ENCODE measurements around the gene ESRRG.

The ESRRG gene

DNA sequence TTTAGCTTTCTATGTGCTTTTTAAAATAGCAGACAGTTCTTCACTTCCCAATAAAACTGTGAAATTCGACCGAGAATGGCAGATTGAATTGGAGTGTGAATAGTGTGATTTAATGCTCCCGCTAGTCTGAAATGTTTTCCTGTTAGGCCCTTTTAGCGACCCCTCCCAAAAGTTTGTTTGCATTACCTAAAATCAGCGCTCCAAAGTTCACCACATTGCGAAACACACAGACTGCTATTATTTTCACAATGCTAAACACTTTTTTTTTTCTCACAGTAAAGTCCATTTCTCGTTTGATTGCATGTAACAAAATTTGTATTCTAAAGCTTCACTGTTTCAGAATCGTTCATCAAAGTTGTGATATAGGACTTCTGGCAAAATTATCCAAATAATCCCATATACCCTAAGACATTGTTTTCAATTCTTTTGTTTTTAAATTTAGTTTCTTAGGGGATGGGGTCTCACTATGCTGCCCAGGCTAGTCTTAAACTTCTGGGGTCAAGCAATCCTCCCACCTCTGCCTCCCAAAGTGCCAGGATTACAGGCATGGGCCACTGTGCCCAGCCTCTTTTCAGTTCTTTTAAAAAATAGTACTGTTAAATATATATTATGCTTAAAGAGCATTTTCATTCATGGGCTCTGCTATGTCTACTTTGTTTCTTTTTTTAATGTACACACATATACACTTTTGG, 223.5 kb downstream of the ESRRG start:
- DNase-seq: no peak

DNA sequence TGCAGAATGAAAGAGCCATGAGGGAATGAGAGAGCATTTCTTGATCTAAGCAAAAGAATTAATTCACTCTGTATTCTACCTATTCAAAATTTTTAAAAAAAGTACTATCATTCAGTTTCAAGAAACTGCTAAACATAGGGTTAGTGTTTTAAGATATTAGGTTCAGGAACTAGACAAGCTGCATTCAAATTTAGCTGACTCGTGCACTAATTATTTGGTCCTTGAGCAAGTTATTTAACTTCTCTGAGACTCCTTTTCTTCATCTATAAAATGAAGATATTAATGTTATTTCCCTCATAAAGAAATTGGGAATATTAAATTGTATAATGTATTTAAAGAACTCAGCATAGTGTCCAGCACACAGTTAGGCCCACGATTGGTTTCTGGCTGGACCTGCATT, 225.0 kb downstream of the ESRRG start:
- DNase-seq: no peak

DNA sequence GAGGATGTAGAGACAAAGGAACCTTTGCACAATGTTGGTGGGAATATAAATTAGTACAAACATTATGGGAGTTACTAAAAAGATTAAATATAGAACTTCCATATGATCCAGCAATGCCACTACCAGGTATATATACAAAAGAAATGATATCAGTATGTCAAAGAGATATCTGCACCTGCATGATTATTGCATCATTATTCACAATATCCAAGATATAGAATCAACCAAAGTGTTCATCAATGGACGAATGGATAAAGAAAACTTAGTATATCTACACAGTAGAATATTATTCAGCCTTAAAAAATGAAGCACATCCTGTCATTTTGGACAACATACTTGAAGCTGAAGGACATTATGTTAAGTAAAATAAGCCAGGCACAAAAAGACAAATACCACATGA, 238.2 kb downstream of the ESRRG start:
- DNase-seq: no peak

DNA sequence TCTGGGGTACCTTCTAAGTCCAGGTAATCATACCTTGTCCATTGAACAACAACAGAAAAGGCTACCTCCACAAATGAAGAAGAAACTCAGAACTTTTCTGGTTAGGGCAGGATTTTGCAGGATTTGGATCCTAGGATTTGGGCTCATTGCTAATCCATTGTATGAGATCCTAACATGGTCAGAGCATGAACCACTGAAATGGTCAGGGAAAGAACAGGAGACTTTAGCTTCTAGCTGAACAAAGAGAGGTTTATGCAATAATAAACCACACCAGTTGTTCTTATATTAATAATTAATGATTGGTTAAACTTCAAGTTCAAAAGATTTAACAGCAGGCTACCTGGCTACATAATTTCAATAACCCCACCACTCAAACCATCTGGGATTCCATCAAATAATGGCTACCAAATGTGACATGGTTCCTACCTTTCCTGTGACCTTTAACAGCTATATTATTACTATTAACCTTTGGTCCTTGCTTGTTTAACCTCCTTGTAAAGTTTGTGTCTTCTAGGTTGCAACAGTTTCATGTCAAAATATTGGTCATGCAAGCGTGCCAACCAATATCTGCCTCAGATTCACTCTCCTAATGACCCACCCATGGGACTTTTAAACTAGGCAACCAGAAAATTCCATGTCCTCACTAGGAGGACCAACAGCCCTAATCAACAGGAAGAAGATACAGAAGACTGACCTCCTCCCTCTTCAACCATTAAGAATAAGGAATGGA, 239.4 kb downstream of the ESRRG start:
- no peak for DNase-seq

DNA sequence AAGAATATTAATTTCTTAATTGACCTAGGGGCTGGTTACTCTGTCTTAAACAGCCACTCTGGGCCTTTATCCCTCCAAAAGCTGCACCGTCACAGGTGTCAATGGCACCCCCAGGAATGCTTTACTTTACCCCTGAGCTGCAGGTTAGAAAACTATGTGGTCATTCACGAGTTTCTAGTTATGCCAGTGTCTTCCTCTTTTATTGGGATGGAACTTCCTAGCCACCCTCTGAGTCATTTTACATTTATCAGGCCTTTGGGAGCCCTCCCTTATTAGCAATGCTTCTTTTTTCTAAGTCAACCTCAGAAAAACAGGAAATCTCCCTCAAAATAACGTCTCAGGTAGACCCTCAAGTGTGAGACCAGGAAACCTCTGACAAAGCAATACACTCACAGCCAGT, 240.6 kb downstream of the ESRRG start:
- no peak for DNase-seq

DNA sequence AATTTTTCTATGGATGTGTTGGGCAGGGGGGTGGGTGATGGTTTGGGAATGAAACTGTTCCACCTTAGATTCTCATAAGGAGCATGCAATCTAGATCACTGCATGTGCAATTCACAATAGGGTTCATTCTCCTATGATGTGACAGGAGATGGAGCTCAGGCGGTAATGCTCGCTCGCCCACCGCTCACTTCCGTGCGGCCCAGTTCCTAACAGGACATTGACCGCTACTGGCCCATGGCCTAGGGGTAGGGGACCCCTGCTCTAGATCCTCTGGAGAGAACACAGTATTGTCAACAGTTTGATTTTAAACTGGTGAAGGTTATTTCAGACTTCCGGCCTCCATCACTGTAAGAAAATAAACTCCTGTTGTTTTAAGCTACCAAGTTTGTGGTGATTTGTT, 245.0 kb downstream of the ESRRG start:
- DNase-seq: no peak

DNA sequence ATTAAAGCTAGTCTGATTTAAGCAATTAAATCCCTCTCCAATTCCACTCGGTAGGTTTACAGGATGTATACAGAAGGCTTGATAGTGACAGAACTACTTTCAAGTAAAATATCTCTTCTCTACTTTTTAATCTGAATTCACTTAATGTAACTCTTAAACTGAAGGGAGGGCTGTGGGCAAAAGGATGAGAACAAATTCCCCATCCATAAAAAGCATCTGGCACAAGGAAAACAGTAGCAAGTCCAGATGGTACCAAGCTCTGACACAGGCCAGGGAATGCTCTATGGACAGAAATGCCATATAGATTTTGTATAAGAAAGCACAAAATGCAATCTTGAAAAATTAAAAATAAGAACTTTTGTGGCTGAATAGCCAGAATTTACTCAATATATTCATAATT, 246.9 kb downstream of the ESRRG start:
- no peak for DNase-seq

DNA sequence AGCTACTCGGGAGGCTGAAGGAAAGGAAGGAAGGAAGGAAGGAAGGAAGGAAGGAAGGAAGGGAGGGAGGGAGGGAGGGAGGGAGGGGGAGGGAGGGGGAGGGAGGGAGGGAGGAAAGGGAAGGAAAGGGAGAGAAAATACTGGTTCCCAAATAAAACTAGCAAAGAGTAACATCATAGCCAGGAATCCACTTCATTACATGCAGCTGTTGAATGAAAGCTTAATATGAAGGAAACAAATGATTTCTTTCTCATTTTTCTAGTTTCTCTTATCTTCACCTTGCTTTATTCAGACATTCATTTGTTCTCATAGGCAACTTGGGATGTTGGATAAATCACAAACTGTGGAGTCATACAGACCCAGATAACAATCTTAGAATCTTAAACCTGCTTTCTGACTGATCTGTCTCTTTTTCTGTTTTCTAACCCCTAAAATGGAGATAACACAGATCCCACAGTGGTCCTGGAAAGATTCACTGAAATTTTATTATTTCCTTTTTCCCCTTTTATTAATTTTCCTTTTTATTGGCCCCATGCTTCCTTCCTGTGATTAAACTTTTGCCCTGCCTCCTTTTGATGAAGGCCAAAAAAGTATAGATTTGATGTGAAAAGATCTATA, 247.5 kb downstream of the ESRRG start:
- DNase-seq: no peak

DNA sequence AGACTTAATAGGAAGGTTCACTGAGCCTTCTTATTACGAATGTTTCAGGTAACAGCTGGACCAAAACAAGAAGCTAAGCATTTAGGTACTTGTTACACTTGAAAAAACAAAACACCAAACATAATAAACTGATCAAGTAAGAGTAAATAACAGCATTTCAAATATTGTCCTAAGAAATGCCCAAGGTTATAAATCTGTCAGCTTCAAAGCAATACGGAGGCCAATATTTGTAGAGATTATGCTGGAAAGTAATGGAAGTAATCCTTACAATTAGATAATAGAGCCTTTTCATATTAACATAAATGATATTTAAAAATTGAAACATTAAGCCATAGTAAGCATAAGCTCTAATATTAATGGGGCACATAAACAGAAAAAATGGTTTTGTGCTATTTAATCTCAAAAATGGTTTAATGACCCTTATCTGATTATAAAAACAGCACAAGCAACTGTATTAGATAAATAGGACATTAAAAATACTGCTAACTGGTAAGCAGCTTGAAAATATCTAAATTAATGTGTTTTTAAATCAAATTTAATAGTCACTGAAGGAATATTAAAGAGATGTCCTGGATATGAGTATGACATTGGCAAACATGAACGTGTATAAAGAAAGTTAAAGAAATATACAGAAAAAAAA, 256.9 kb downstream of the ESRRG start:
- no peak for DNase-seq

DNA sequence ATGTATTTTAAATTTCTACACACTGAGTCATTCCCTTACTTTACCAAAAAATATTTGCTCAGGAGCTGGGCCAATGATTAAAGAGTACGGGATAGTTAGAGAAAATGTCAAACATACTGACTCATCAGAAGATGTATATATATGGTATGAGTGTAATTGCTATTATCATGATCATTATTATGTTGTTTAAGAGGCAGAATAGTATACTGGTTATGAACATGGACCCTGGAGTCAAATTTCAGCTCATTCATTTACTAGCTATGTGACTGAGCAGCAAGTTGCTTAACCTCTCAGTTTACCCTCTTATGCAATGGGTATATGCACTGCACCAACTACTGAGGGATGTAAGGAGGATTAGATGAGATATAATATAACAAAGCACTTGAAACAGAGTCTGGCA, 258.7 kb downstream of the ESRRG start:
- DNase-seq: no peak

DNA sequence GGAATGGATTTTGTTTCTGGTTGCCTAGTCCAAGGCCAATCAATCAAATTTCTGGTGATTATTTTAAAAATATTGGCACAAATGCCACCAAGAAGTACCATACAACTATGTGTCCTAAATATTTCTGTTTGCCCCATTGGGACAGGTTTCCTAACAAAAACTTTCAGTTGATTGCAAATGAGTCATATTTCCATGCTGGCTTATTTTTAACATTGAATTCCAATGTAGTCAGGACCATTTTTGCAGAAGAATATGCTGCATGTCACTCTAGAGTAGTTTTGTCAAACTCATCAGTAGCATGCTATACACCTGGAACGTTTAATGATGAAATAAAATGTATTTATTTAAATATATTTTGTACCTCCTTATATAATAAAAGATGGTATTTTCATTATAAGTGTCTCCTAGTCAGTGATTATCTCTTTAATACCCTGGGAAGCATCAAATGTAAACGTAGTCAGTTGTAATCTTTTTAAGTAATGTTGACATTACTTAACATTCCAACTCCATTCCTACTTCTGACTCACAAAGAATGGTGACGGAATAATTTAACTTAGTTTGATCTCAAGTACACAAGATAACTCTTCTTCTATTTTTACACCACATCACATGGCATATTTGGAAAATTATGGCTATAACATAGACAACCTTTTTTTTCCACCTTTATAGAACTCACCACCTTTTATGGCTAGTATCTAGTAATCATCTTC, 261.0 kb downstream of the ESRRG start:
- DNase-seq: no peak

DNA sequence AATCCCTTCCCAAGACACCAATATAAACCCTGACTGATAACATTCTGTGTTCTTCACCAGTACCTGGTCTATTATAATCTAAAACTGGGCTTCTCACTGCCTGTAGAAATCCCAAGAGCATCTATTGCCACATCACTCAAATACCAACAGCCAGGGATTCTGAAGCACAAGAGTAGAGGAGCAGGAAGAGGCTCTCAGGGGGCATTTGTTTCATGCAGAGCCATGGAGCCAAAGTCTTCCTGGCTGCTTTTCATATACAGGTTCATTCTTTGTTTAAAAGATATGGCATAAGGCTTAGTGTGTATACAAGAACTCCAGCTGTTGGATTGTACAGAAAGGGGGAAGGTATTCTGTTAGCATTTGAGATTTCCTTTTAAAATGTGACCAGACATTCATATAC, 261.8 kb downstream of the ESRRG start:
- no peak for DNase-seq

DNA sequence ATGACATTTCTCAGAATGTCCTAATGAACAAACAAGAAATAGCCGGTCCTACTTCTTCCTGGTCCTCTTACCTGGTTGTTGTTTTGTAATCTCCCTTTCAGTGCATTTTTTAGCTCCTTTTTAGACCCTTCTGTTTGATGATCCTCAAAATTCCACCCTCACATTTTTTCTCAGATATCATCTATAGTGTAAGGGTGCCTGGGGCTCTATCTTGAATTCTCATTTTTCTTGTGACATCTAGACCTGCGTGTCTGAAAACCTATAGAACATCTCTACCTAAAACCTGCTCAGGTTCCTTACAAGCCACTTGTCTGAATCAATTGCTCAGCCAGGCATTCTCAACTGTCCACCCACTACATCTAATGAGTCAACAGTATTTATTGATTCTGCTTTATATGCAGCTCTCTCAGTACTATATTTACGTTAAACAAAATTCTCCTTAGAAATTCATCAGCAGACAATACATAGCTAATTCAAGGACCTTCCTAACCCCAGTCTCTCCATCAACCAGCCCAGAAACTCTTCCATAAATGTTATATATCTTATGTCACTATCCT, 263.5 kb downstream of the ESRRG start:
- DNase-seq: no peak

DNA sequence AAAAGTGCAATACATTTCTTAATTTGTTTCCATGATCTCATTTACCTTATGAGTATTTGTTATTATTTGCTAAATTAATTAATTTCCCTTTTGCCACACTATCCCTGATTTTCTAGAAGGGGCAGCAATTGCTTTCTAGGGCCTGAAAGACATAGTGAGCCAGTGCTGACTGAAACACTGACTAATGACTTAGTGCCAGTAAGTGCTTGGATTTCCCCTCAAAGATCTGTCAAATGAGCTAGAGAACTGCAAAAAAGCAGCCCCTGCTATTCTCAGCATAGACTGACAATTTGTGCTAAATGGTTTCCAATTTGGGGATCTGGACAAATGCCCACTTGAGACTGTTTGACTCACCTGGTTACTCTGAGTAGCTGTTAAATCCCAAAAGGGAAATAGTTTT, 264.4 kb downstream of the ESRRG start:
- no peak for DNase-seq

DNA sequence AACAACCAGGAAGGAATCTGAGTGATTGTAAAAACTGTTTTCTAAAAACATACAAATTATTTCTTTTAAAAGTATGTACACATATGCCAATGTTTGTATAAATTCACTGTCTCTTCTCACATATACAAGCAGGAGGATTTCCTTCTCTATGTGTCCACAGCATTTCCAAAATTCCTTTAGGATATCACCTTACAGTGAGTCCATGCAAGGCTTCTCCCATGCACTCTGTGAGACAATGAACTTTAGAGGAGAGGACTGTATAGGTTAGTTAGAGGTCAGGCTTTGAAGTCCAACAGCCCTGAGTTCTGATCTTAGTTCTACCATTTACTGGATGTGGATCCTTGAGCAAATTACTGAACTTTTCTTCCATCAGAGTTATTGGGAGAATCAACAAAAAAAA, 265.9 kb downstream of the ESRRG start:
- DNase-seq: no peak

DNA sequence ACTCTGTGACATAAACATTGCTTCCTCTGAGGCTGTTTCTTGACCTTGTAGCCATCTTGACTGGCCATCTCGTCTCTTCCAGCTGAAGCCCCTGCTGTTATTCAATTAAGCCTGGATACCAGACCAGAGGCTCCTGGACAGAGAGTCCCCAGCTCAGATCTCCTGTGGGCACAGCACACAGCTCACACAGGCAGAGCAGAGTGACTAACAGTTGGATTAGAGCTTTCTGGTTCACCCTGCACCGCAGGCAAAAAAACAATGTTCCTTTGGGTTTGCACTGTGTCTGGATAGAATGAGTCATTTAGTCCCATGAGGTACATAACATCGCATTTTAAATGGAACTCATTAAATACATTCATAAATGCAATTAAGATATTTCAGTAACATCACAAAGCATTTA, 266.5 kb downstream of the ESRRG start:
- no peak for DNase-seq

DNA sequence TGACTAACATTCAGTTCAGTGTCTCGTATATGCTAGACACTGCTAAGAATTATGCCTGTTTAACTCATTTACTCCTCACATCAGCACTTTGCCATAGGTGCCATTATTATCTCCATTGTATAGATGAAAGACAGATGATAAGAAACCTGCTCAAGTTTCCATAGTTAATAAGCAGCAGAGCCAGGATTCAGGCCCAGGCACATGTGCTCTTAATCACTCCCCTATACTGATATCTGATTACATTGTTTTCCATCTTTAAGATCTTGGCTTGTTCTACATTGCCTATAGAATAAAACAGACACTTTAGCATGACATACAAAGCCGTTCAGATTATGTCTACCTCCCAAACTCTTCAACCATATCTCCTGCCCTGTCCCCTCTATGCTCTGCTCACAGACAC, 269.5 kb downstream of the ESRRG start:
- no peak for DNase-seq
